Left colon (tissue), 2 donors: Measurements from ENCODE around the gene PLSCR5. TPM values are rescaled to one million over a fixed set of nuclear protein-coding genes. Genes with fewer than 3 reads are reported as not detected.
A peak's percentile ranks its signal among the peaks of the same experiment; 100 is the strongest.

ENCODE experiments used
- ATAC-seq: fragments of 200-7000 bp; cut with Tn5 transposase; one replicate; pipeline ENCODE4 v1.9.1; 2020; ENCODE audit warnings: mild to moderate bottlenecking, moderate library complexity
- DNase-seq, 2 donors: peaks; one replicate each; pipeline ENCODE4 v3.0.0-alpha.2; 2020
- intact Hi-C, 2 donors: fragments of 100-400 bp; cut with DNase I in 1 of 2; cut with micrococcal nuclease in 1 of 2; formaldehyde crosslinking; loops; one replicate each; pipeline versions ENCODE4 v1.11.2 to v1.14.0; 2022; cut with DNase I, micrococcal nuclease
- total RNA-seq, 2 donors: library from RNA; stranded (reverse); fragmentation: NEBNext Ultra II Directional; extraction: Animal tissue kit (Norgen Biotek cat#: 25700); gene quantifications; one replicate each; pipeline ENCODE4 v1.2.1, GENCODE V29; 2021
- donor health status: DM: no; HTN: no; CAD: no.
- donor health status: DM: yes; HTN: yes; CAD: no.

The PLSCR5 gene
- total RNA-seq, 2 donors from 2014 or later = not detected

DNA sequence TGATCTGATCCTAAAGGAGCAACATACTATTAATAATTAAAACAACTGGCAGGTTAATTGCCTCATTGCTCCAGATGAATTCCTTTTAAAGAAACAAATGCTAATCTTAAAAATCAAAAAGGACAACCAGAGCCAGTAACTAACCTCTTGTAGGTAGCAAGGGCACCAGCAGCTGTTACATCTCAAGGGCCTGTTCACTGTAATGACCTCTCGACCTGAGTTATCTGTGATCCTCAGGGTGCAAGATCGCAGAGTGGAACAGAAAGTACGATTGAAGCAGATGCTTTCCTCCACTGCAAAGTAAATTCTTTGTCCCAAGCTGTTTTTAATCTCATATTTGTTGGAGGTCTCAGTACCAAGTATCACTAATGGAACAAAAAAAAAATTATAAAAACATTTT, 11.4 kb downstream of the PLSCR5 start:
- ATAC-seq = no peak
- intact Hi-C loops = no loop called here
- DNase-seq = no peak

DNA sequence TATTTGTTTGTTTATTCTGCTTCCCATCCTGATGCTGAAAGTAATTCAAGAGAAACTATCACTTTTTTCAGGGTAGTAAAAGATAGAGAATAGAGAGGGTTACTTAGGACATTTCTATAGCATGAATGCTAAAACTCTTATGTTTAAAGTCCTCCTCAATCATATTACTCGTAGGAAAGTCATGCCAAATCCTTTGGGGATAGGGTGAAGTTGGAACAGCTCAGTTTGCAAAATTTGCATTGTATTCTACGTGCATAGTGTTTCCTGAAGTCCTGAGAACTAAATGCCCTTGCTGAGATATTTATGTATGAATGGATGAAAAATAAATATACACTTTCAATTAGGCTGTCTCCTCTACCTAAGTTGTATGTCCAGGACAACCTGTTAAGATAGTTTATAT, 14.6 kb downstream of the PLSCR5 start:
- intact Hi-C loops = no loop called here
- ATAC-seq (no peak), DNase-seq (no peak)

- intact Hi-C loops = loop anchor here in 1 of 2 donors (5.0 to 10.0 kb wide), 2 partner anchors 52 to 375 kb away; no protein-coding TSS in a partner anchor
- DNase-seq (peak in 1 of 2 donors; percentile 37), ATAC-seq (peak; percentile 34)
Measured at GRCh38 chr3:146589899-146590508, 15.1 kb downstream of the PLSCR5 start.

DNA sequence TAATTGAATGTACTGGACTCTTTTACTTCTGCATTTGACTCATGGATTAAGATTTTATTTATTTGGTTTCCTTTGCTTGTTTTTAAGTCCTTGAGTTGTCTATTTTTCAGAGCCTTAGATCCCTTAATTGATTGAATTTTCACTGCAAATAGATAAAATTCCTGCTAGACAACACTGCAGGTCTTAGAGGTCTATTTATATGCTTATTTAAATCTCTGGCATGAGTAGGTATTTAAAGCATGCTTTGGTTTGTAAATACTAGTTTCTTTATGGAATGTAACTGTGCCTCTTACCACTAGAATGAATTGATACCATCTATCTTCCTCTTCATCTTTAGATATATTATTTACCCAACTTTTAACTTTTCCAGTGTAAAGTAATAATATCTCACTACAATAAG, 20.0 kb downstream of the PLSCR5 start:
- intact Hi-C loops = loop anchor here in 1 of 2 donors (5.0 to 10.0 kb wide), 2 partner anchors 57 to 370 kb away; no protein-coding TSS in a partner anchor
- DNase-seq (no peak), ATAC-seq (no peak)

- intact Hi-C loops = loop anchor here in 1 of 2 donors (10.0 kb wide), 1 partner anchor 367 kb away; no protein-coding TSS in a partner anchor
- DNase-seq = no peak
- ATAC-seq = no peak
Measured at GRCh38 chr3:146581951-146582467, 23.1 kb downstream of the PLSCR5 start.

GRCh38 chr3:146581080-146581601, 24.0 kb downstream of the PLSCR5 start:
- intact Hi-C loops = loop anchor here in 1 of 2 donors (10.0 kb wide), 1 partner anchor 366 kb away; no protein-coding TSS in a partner anchor
- ATAC-seq (no peak), DNase-seq (no peak)

DNA sequence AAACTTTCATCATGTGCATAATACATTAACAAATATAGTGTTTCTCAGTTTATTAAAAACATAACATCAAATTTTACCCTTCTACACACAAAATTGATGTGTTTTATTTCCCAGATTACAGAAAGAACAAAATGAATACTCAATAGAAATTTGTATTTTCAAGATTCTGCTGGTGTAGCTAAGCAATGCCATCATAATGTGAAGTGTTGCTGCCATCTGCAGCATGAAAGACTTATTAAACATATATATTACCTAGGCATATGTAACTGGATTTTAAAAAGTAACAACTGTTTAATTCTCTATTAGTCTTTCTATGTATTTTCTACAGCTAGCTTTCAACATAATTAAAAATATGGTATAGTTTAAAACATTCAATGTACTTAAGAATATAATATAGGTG, 27.5 kb downstream of the PLSCR5 start:
- ATAC-seq (peak; percentile 76), DNase-seq (peak in 1 of 2 donors; percentile 26)
- intact Hi-C loops = loop anchor here in 1 of 2 donors (10.0 kb wide), 1 partner anchor 243 kb away; no protein-coding TSS in a partner anchor

GRCh38 chr3:146575636-146576035, 29.5 kb downstream of the PLSCR5 start:
- DNase-seq = no peak
- no peak for ATAC-seq
- intact Hi-C loops = loop anchor here in 1 of 2 donors (10.0 kb wide), 1 partner anchor 241 kb away; no protein-coding TSS in a partner anchor

GRCh38 chr3:146574173-146574572, 31.0 kb downstream of the PLSCR5 start:
- DNase-seq (no peak), ATAC-seq (no peak)
- intact Hi-C loops = loop anchor here in 1 of 2 donors (10.0 kb wide), 1 partner anchor 239 kb away; no protein-coding TSS in a partner anchor

DNA sequence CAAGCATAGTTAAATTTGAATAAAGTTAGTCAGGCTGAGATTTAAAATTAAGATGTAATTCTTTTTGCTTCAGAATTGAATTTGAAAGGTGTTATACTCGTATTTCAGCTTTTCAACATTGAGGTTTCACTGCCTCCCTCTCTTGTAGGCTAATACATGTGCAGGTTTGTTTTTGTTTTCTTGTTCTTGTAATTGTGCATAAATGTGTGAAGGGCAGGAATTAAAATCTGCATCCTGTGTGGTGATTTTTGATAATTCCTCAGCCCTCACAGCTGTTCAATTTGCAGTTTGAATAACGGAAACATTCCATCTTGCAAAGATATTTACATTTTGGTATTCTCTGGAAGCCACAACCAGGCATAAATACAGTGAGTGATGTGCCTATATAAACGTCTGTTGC, 35.8 kb downstream of the PLSCR5 start:
- DNase-seq = no peak

GRCh38 chr3:146566138-146566537, 39.0 kb downstream of the PLSCR5 start:
- no peak for ATAC-seq
- no peak for DNase-seq
- intact Hi-C loops = no loop called here

More for the DNA sequence above, 35.8 kb downstream of the PLSCR5 start:
- intact Hi-C loops = no loop called here
- no peak for ATAC-seq

DNA sequence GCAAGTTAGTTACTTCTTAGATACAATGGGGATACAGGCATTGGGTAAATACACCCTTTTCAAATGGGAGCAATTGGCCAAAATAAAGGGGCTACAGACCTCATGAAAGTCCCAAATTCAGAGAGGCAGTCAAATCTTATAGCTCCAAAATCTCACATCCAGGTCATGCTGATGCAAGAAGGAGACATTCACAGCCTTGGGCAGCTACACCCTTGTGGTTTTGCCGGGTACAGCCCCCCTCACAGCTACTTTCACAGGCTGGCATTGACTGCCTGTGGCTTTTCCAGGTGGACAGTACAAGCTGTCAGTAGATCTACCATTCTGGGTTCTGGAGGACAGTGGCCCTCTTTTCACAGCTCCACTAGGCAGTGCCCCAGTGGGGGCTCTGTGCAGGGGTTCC, 43.3 kb downstream of the PLSCR5 start:
- intact Hi-C loops = no loop called here
- ATAC-seq (no peak), DNase-seq (no peak)

DNA sequence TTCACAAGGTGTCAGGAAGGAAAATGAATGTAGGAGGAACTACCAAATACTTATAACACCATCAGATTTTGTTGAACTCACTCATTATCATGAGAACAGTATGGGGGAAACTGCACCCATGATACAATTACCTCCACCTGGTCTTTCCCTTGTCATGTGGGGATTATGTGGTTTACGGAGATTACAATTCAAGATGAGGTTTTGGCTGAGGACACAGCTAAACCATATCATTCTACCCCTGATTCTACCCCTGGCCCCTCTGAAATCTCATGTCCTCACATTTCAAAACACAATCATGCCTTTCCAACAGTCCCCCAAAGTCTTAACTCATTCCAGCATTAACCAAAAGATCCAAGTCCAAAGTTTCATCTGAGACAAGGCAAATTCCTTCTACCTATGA, 43.7 kb downstream of the PLSCR5 start:
- no peak for DNase-seq
- intact Hi-C loops = no loop called here

DNA sequence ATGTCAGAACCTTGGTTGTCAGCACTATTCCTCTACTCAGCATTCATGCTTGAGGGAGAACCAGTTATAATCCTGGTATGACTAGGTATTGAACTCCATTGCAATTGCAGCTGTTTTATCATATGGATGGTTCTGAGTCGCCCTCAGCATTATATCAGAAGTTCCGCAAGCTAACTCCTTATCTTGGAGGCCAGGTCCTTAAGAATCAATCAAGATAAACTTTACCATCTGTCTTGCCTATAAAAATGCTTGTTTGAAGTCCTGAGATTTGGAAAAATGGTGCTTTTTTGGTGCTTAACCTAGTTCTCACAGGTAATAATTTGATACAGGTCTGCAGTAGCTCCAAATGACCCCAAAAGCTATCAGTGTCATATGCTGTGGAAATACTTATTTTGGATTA, 44.5 kb downstream of the PLSCR5 start:
- ATAC-seq = no peak
- DNase-seq = no peak
- intact Hi-C loops = no loop called here

More for the DNA sequence above, 43.7 kb downstream of the PLSCR5 start:
- ATAC-seq = no peak

GRCh38 chr3:146559388-146559787, 45.8 kb downstream of the PLSCR5 start:
- no peak for ATAC-seq
- DNase-seq = no peak
- intact Hi-C loops = no loop called here

- ATAC-seq (no peak), DNase-seq (no peak)
- intact Hi-C loops = no loop called here
Measured at GRCh38 chr3:146558781-146559180, 46.4 kb downstream of the PLSCR5 start.

DNA sequence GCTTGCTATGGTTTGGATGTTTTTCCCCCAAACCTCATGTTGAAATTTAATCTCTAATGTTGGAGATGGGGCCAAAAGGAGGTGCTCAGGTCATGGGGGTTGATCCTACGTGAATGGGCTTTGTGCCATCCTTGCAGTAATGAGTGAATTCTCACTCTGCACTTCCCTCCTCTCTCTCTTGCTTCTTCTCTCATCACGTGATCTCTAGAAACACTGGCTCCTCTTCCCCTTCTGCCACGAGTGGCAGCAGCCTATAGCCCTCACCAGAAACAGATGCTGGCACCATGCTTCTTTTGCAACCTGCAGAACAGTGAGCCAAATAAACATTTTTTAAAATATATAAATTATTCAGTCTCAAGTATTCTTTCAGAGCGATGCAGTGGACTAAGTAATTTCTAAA, 47.4 kb downstream of the PLSCR5 start:
- DNase-seq = no peak
- intact Hi-C loops = no loop called here
- no peak for ATAC-seq

- intact Hi-C loops = no loop called here
- ATAC-seq = no peak
Measured at GRCh38 chr3:146555311-146555710, 49.8 kb downstream of the PLSCR5 start.

DNA sequence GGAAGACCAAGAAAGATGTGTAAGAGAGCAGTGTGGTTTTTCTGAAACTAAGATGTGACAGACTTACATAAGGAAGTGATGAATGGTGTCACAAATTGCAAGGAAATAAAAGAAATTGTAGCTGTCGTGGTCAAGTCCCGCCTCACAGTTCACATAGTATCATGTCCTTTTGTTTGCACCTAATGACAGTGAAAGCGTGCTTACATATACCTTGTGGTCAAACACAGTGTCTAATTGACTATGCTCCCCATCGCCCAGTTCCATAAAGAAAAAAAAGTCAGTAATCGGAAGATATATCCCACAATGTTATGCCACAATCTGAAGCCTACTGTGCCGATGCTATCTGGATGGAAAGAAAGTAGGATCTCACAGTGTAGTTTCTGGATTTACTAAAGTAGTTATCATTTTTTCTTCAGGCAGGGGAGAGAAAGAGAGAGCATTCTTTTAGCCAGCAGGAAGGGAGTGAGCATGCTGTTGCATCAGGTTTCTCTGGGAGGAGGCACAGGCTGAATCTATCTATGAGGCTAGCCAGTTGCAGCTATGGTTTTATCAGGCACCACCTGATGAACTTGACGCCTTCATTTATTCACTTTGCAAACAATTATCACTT, 50.9 kb downstream of the PLSCR5 start:
- no peak for ATAC-seq
- DNase-seq = no peak
- intact Hi-C loops = no loop called here

More at GRCh38 chr3:146555311-146555710, 49.8 kb downstream of the PLSCR5 start:
- DNase-seq = no peak
